HG03066 (cell line): ENCODE results near the gene EIF3A.
A peak's percentile ranks its signal among the peaks of the same experiment; 100 is the strongest.

ENCODE experiments used
- ATAC-seq: cut with Tn5 transposase; IDR thresholded peaks from one replicate; pipeline ENCODE4 v1.9.1; 2021; ENCODE audit warnings: low read depth; ENCODE audit not compliant: unreplicated experiment

The EIF3A gene

DNA sequence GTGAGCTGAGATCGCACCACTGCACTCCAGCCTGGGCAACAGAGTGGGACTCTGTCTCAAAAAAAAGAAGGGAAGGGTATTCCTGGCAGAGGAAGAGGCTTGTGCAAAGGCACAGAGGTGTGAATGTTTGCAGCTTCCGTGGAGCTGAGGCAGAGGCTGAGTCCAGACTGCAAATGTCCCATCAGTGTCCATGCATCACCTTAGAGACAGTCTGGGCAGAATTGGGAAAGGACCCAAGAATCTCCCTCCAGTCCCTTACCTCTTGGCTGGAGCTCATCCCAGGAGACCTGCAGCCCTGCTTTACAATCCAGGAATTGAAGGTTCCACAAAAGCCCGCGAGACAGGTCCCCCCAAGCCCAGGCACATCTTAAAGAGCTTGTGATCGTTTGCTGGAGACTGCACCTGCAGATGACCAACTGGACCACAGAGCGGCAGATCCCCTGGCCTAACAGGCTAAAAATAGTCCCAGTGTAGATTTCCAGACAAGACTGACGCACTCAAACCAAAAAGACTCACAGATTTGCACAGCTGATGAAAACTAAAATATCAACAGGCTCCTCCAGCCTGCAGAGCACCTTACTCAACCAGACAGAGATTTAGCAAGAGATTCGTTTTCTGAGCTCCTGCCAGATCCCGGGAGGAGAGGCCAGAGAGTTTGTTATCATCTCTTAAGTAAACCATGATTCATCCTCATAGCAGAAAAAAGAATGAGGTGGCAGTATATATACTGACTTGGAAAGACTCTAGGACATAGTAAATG is 74.0 kb downstream of the EIF3A start:
- no peak for ATAC-seq

DNA sequence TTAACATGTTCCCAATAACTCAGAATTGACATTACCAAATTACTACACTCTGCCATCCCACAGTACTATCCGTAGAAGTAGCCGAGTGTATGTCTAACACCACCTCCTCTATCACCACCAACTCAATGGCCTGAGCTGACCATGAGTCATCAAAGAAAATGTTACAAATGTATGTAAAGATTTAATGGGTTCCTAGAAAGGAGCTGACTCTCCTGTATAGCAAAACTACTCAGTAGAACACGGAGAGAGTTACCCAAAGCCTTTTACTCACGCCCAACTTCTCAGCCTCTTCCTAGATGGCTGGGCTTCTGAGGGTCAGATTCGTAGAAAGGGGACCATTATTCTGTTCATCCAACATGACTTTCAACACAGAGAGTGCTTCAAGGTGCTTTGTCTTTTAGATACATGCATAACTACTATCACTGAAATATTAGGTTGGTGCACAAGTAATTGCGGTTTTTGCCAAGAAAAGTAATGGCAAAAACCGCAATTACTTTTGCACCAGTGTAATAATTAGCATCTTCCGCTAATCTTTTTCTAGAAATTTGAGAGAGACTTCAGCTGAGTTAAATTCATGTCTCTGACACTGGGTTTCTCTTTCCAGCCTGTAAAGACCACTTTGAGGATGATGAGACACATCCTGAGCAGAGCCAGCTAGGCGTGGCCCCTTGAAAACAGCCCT is 75.1 kb downstream of the EIF3A start:
- no peak for ATAC-seq

DNA sequence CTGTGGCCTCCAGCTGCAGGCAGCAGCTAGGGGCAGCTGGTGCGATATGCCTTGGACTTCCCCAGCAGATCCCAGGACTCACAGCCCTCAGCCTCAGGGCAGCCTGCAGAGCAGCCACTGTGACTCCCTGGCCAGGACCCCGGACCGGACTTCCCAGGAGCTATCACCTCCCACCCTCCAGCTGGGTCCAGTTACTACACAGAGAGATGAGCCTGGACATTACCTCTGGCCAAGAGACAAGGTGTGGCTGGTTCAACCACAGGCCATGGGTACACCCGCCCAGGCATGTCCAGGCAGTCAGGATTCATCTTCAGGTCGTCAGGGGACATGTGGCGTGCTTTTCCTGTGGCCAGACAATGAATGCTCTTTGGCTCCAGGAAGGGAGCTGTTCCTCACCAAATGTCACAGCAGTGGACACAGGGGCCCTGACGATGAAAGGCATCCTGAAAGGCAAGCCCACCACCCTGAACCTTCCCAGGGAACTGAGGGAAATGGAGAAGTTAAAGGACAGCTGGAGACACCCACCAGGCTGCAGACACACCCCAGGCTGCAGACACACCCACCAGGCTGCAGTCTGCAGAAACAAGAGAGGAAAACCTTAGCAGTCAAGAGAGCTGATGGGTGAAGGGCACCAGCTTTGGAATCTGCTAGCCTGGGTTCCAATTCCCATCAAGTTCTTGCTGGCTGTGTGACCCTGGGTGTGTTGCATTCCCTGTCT is 76.9 kb downstream of the EIF3A start:
- ATAC-seq, result no peak

DNA sequence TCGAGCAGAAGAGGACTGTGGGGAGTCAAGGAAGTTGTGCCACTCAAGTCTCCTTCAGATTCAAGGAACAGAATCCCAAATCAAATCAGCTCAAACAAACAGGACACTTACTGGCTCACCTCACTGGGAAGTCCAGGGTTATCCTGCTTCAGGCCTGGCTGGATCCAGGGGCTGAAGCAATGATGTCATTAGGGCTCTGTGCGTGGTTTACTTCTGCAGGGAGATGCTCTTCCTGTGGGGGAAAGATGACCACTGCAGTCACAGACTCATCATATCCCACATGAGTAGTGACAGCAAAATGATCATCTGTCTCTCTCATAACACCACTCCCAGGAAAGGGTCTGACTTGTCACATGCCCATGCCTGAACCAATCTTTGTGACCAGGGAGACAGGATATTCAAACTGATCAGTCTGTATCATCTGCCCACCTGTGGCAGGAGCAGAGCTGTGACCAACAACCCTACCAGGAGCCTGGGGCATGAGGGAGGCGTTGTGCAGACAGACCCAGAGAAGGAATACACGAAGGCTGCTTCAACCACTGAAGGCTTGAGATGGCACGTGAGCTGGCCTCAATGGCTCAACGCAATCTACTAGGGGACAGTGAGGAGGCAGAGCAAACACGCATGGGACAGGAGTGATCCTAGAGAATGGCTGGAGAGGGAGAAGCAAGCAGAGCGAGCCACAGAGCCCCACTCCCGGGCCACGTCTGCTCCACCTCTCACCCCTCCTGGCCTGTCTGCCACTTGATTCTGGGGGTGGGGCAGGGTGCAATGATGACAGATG is 78.7 kb downstream of the EIF3A start:
- ATAC-seq, result no peak

DNA sequence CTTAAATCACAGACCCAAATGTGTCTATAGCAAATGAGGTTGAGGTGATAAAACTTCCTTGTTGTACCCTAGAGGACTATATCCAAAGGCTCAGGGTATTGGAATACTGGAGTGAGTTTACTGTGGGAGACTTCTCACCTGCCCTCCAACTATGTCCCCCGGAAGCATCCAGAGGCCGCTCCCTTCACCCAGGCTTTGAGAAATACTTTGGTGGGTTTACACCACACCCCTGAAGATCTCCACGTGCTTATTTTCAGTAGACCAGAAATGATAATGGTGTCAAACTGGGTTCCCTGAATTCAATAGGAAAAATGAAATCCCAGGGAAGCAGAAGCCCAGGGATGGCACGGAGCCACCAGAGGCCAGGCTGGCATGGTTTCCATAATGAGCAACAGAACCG is 82.4 kb downstream of the EIF3A start:
- no peak for ATAC-seq

DNA sequence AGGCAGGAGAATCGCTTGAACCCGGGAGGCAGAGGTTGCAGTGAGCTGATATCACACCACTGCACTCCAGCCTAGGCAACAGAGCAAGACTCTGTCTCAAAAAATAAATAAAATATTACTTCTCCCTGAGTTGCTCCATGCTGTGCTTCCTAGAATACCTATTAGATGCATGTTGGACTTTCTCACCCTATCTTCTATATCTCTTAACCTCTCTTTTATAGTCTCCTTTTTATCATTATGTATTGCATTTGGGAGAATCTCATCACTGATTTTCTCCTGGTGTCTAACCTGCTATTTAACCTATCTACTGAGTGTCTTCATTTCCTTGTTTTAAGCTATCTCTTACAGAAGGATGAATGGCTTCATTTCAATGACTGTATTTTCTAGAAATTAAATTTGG is 83.2 kb downstream of the EIF3A start:
- no peak for ATAC-seq

DNA sequence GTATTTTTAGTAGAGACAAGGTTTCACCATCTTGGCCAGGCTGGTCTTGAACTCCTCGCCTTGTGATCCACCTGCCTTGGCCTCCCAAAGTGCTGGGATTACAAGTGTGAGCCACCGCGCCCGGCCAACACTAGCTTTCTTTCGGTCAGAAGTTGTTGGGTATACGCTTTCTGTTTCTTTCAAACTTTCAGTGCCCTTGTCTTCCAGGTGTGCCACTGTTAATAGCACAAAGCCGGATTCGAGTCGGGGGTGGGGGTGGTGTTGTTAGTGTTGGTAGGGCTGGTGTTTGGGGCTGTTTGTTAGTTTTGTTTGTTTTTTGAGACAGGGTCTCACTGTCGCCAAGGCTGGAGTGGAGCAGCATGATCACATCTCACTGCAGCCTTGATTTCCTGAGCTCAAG is 84.9 kb downstream of the EIF3A start:
- no peak for ATAC-seq

DNA sequence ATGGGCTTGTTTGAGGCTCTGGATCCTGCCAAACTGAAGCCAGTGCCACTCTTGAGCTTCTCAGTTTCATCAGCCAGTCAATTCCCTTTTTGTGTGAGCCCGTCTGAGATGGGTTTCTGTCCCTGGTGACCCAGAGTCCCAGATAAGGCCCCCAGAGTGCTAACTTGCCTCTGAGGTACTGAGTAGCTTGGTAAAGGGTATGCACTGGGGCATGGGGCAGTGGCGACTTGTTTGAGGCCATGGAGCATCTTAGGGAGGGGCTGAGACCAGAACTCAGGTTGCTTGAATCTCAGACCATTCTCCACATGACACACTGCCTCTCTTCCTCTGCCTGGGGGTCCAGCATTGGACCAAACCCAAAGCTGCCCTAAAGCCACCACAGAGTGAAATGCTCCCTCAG is 86.3 kb downstream of the EIF3A start:
- ATAC-seq, result no peak

DNA sequence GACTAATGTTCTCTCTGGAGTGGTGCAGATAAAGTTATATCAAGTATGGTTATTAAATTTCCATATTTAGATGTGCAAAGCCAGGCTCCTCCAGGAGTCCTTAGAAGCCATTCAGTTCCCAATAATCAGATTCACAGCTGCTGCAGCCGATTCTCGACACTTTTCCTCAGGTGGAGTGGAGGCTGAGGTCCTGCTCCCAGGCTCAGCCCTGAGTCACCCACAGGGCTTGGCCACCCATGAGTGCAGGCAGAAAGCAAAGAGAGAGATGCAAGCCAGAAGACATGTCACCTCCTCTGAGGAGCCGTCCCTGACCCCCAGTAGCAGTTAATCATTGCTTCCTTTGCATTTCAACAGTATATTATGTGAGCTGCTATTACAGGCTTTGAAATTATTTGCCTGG is 87.4 kb downstream of the EIF3A start:
- ATAC-seq, result no peak

DNA sequence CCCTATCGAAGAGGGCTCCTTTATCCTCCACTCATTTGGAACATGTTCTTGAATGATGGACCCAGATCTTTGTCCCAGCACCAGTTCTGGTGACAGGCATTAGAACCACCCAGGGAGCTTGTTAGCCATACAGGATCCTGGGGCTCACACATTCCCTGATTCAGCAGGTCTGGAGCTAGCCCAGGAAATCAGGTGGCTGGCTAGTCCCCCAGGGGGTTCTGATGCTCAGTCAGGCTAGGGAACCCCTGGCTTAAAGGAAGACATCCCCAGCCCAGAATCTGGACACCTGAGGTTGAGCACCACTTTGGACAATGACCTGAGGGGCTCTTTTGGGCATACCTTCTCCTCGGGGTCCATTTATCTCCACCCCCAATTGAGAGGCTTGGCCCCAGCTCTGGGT is 88.1 kb downstream of the EIF3A start:
- no peak for ATAC-seq

DNA sequence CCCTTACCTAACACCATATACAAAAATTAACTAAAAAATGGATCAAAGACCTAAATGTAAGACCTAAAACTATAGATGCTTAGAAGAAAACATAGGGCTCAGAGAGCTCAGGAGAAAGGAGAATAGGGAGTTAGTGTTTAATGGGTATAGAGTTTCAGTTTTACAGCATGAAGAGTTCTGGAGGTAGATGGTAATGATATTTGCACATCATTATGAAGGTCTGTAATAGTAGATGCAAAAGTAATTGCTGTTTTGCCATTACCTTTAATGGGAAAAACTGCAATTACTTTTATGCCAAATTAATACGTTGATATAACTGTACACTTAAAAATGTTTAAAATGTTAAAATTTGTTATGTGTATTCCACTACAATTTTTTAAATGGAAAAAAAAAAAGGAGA is 90.3 kb downstream of the EIF3A start:
- ATAC-seq, result no peak

DNA sequence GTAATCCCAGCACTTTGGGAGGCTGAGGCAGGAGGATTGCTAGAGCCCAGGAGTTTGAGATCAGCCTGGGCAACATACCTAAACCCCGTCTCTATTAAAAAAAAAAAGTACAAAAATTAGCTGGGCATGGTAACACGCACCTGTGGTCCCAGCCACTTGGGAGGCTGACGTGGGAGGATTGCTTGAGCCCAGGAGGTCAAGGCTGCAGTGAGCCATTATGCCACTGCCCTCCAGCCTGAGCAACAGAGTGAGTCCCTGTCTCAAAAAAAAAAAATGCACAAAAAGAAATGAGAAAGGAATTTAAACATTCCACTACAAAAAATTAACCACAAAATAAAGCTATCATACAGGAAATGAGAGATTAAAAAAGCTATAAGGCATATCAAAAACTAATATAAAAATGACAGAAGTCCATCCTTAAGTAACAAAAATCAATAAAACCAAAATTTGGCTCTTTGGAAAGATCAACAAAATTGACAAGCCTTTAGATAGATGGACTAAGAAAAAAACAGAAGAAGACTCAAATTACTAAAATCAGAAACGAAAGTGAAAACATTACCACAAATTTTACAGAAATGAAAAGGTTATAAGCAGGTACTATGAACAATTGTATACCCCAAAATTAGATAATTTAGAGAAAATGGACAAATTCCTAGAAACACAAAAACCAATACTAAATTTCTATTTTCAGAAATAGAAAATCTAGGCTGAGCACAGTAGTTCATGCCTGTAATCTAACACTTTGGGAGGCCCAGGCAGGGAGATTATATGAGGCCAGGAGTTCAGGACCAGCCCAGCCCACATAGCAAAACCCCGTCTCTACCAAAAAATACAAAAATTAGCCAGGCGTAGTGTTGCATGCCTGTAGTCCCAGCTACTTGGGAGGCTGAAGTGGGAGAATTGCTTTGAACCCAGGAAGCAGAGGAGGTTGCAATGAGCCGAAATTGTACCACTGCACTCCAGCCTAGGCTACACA is 93.5 kb downstream of the EIF3A start:
- peak; percentile 71 for ATAC-seq

DNA sequence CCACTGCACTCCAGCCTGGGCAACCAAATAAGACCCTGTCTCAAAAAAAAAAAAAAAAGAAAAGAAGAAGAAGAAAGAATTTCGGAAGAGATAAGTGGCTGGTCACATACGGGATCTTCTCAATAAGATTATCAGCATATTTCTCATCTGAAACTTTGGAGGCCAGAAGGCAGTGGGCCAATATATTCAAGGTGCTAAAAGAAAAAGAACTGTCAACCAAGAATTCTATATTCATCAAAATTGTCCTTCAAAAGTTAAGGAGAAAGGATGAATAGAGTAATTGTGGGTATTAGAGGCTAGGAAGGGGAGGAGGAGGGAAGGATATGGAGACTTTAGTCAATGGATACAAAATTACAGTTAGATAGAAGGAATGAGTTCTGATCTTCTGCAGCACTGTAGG is 95.0 kb downstream of the EIF3A start:
- ATAC-seq, result no peak
